GM19043 (cell line): ENCODE data around the gene ADH5.
"Not testable (repeated sequence)": the region's sequence is repeated elsewhere in the genome, so short reads cannot be mapped to it uniquely, and the experiment has no call there.

Experiments
- ATAC-seq: cut with Tn5 transposase; IDR thresholded peaks from one replicate; pipeline ENCODE4 v1.9.1; 2021; ENCODE audit warnings: low read depth; ENCODE audit not compliant: unreplicated experiment

Gene ADH5

GRCh38 chr4:99088481-99089365, at the start of gene ADH5:
Gene ADH5 (minus strand): TSS chr4:99088788. CDS start chr4:99088700, 88 bp downstream.
- peak; percentile 86 for ATAC-seq

- ATAC-seq = no peak
Observed at GRCh38 chr4:99136329-99136728, 47.7 kb upstream of the ADH5 start.

- no peak for ATAC-seq
Observed at GRCh38 chr4:99135541-99136162, 47.1 kb upstream of the ADH5 start.

- ATAC-seq = no peak
Observed at GRCh38 chr4:99134586-99134985, 46.0 kb upstream of the ADH5 start.

GRCh38 chr4:99131378-99131777, 42.8 kb upstream of the ADH5 start:
- ATAC-seq = no peak

GRCh38 chr4:99126376-99126775, 37.8 kb upstream of the ADH5 start:
- no peak for ATAC-seq

- no peak for ATAC-seq
Observed at GRCh38 chr4:99121008-99121407, 32.4 kb upstream of the ADH5 start.

GRCh38 chr4:99120501-99120900, 31.9 kb upstream of the ADH5 start:
- ATAC-seq = no peak

GRCh38 chr4:99117876-99118693, 29.5 kb upstream of the ADH5 start:
- no peak for ATAC-seq

GRCh38 chr4:99117122-99117841, 28.7 kb upstream of the ADH5 start:
- not testable (repeated sequence) for ATAC-seq

- ATAC-seq = not testable (repeated sequence)
Observed at GRCh38 chr4:99109286-99109685, 20.7 kb upstream of the ADH5 start.

- no peak for ATAC-seq
Observed at GRCh38 chr4:99104153-99104552, 15.6 kb upstream of the ADH5 start.

GRCh38 chr4:99103166-99103565, 14.6 kb upstream of the ADH5 start:
- ATAC-seq = no peak

- ATAC-seq = no peak
Observed at GRCh38 chr4:99102634-99103033, 14.0 kb upstream of the ADH5 start.

- ATAC-seq = no peak
Observed at GRCh38 chr4:99100876-99101275, 12.3 kb upstream of the ADH5 start.

- not testable (repeated sequence) for ATAC-seq
Observed at GRCh38 chr4:99099814-99100213, 11.2 kb upstream of the ADH5 start.

GRCh38 chr4:99099311-99099710, 10.7 kb upstream of the ADH5 start:
- no peak for ATAC-seq

- ATAC-seq = not testable (repeated sequence)
Observed at GRCh38 chr4:99091841-99092240, 3.3 kb upstream of the ADH5 start.

- ATAC-seq = no peak
Observed at GRCh38 chr4:99091216-99091575, 2.6 kb upstream of the ADH5 start.

GRCh38 chr4:99090481-99091215, 2.1 kb upstream of the ADH5 start:
- ATAC-seq = no peak
